HepG2 (cell line): ENCODE measurements around the gene OS9. TPM values are rescaled to one million over a fixed set of nuclear protein-coding genes. Genes with fewer than 3 reads are reported as not detected.

Source experiments
- ATAD3A ChIP-seq: sonication (generic); formaldehyde crosslinking; IDR thresholded peaks from 2 replicates; pipeline ENCODE4 v1.4.0; 2020; ENCODE audit warnings: missing genetic modification reagents
- CBX5 ChIP-seq: sonication (generic); formaldehyde crosslinking; IDR thresholded peaks from 2 replicates; pipeline ENCODE4 v1.4.0; 2020; ENCODE audit warnings: missing genetic modification reagents, borderline replicate concordance
- DMAP1 ChIP-seq: IDR thresholded peaks from 2 replicates; pipeline ENCODE4 v1.6.1; 2016
- ETV6 ChIP-seq: sonication (generic); formaldehyde crosslinking; conservative IDR thresholded peaks from 2 replicates; pipeline ENCODE4 v1.4.0; 2020; ENCODE audit warnings: missing genetic modification reagents
- FLYWCH1 ChIP-seq: sonication (generic); formaldehyde crosslinking; IDR thresholded peaks from 2 replicates; pipeline ENCODE4 v1.8.1; 2023; ENCODE audit warnings: mild to moderate bottlenecking, missing genetic modification reagents
- GPBP1L1 ChIP-seq: sonication (generic); formaldehyde crosslinking; IDR thresholded peaks from 2 replicates; pipeline ENCODE4 v1.5.0; 2020; ENCODE audit warnings: mild to moderate bottlenecking, missing genetic modification reagents
- HIC2 ChIP-seq: sonication (generic); formaldehyde crosslinking; IDR thresholded peaks from 2 replicates; pipeline ENCODE4 v1.9.0; 2022; ENCODE audit warnings: low read depth, missing genetic modification reagents
- IKZF1 ChIP-seq: fragments of 450-650 bp; IDR thresholded peaks from 2 replicates; pipeline ENCODE4 v1.7.1; 2016
- MAZ ChIP-seq, 2 experiments: sonication (generic) in 1 of 2; formaldehyde crosslinking in 1 of 2; IDR thresholded peaks; 2 replicates each; pipeline versions ENCODE4 v1.5.0 to v1.6.1; 2012 to 2020; ENCODE audit warnings: low read depth in 2 of 2, mild to moderate bottlenecking in 2 of 2, borderline replicate concordance in 1 of 2, improper control_type of control experiment in 1 of 2, low read length in 1 of 2, missing genetic modification reagents in 1 of 2, moderate library complexity in 1 of 2
- MLXIP ChIP-seq: sonication (generic); formaldehyde crosslinking; IDR thresholded peaks from 2 replicates; pipeline ENCODE4 v1.9.0; 2021; ENCODE audit warnings: missing genetic modification reagents, borderline replicate concordance
- NAIF1 ChIP-seq: sonication (generic); formaldehyde crosslinking; IDR thresholded peaks from 2 replicates; pipeline ENCODE4 v1.5.0; 2020; ENCODE audit warnings: mild to moderate bottlenecking, missing genetic modification reagents, borderline replicate concordance
- NR1H2 ChIP-seq: sonication (generic); formaldehyde crosslinking; IDR thresholded peaks from 2 replicates; pipeline ENCODE4 v1.8.1; 2022; ENCODE audit warnings: low read depth, missing genetic modification reagents, borderline replicate concordance
- SIN3A ChIP-seq: IDR thresholded peaks from 2 replicates; pipeline ENCODE4 v1.6.1; 2011; ENCODE audit warnings: low read depth, mild to moderate bottlenecking, control low read depth, low read length, borderline replicate concordance
- SNAI1 ChIP-seq: sonication (generic); formaldehyde crosslinking; IDR thresholded peaks from 2 replicates; pipeline ENCODE4 v1.5.0; 2020; ENCODE audit warnings: mild to moderate bottlenecking, missing genetic modification reagents, borderline replicate concordance
- SRSF4 ChIP-seq: fragments of 200-400 bp; formaldehyde crosslinking; IDR thresholded peaks from one replicate; pipeline ENCODE4 v1.6.1; 2018; ENCODE audit warnings: mild to moderate bottlenecking, low read depth, low read length, moderate library complexity; ENCODE audit not compliant: poor library complexity, severe bottlenecking
- ZNF382 ChIP-seq: sonication (generic); formaldehyde crosslinking; IDR thresholded peaks from 2 replicates; pipeline ENCODE4 v1.5.0; 2020; ENCODE audit warnings: missing genetic modification reagents, mild to moderate bottlenecking, borderline replicate concordance
- ZNF552 ChIP-seq: sonication (generic); formaldehyde crosslinking; IDR thresholded peaks from 2 replicates; pipeline ENCODE4 v1.9.0; 2022; ENCODE audit warnings: missing genetic modification reagents, mild to moderate bottlenecking, borderline replicate concordance
- ZNF639 ChIP-seq: conservative IDR thresholded peaks from 2 replicates; pipeline ENCODE4 v1.6.1; 2018; ENCODE audit warnings: missing genetic modification reagents
- ZNF678 ChIP-seq: sonication (generic); formaldehyde crosslinking; IDR thresholded peaks from 2 replicates; pipeline ENCODE4 v1.4.0; 2020; ENCODE audit warnings: mild to moderate bottlenecking, missing genetic modification reagents
- ZNF776 ChIP-seq: sonication (generic); formaldehyde crosslinking; IDR thresholded peaks from 2 replicates; pipeline ENCODE4 v1.4.0; 2020; ENCODE audit warnings: mild to moderate bottlenecking, missing genetic modification reagents
- polyA plus RNA-seq, 8 experiments: library from polyadenylated mRNA; depleted of rRNA in 3 of 8; stranded (reverse) in 7 of 8; unstranded in 1 of 8; fragments of >200 nt; fragmentation: Illumina TruSeq in 4 of 8; extraction: Trizol in 4 of 8; gene quantifications; 2 replicates each; pipeline versions ENCODE4 v1.2.1 to v1.2.3, GENCODE V29; 2011 to 2016; ENCODE audit warnings: low read depth in 4 of 8, missing spikeins in 1 of 8, mixed read lengths in 1 of 8; ENCODE audit not compliant: insufficient read depth in 1 of 8
- total RNA-seq, 5 experiments: library from RNA; depleted of rRNA; stranded (reverse); fragments of >200 nt; fragmentation: Illumina TruSeq; extraction: Trizol; gene quantifications; 2 replicates each; pipeline ENCODE4 v1.2.3, GENCODE V29; 2016; ENCODE audit warnings: low read depth in 1 of 5

OS9 gene
- total and polyA plus RNA-seq, 2 of the 13 experiments (the other 11 are each of a cell fraction or from before 2014, with no cell fraction given) = 156 to 206 TPM

- no peak for TF ChIP-seq ATAD3A (CRISPR knock-in tag)
- TF ChIP-seq IKZF1 = no peak
- TF ChIP-seq CBX5 (CRISPR knock-in tag) = no peak
- no peak for TF ChIP-seq FLYWCH1
- TF ChIP-seq ZNF639 (CRISPR knock-in tag) = 0 out of 2 replicates have a peak, but pooled peaks have one; percentile 24
- no peak for TF ChIP-seq GPBP1L1 (CRISPR knock-in tag)
- no peak for TF ChIP-seq ETV6 (CRISPR knock-in tag)
- TF ChIP-seq NAIF1 (CRISPR knock-in tag) = no peak
- 0 out of 2 replicates have a peak, but pooled peaks have one; percentile 33 for TF ChIP-seq SIN3A
- no peak for TF ChIP-seq SNAI1 (CRISPR knock-in tag)
- TF ChIP-seq MAZ (IDR thresholded peaks at IDR 0.05; ENCODE audit: borderline replicate concordance, low read depth, low read length) = no peak
- TF ChIP-seq MAZ (CRISPR knock-in tag; IDR thresholded peaks at IDR 0.05; ENCODE audit: low read depth) = peak; percentile 72
- TF ChIP-seq DMAP1 (CRISPR knock-in tag) = peak; percentile 73
- no peak for TF ChIP-seq MLXIP (CRISPR knock-in tag)
- no peak for TF ChIP-seq ZNF678
- TF ChIP-seq NR1H2 = no peak
- no peak for TF ChIP-seq ZNF552 (CRISPR knock-in tag)
- TF ChIP-seq HIC2 (CRISPR knock-in tag) = no peak
- 0 out of 2 replicates have a peak, but pooled peaks have one; percentile 6 for TF ChIP-seq ZNF776
- no peak for TF ChIP-seq SRSF4
- no peak for TF ChIP-seq ZNF382 (CRISPR knock-in tag)
Observed at GRCh38 chr12:57755454-57756372, 61.8 kb downstream of the OS9 start (continued).
